Measurements from ENCODE around the gene ASTN2.

- TF ChIP-seq POLR2A (IDR thresholded peaks at IDR 0.05) (no peak), CTCF (IDR thresholded peaks at IDR 0.05 in 8 of 11, conservative IDR thresholded peaks at IDR 0.05 in 3 of 11) (no peak), POLR2AphosphoS5 (IDR thresholded peaks at IDR 0.05) (no peak)
These were observed 35.5 kb downstream of the ASTN2 start for GRCh38 chr9:117379341-117379740.

All from spleen (tissue), 7 donors.